Neuronal stem cell (in vitro differentiated cells): Measurements from ENCODE around the gene GPR156.
A peak's percentile ranks its signal among the peaks of the same experiment; 100 is the strongest.

Experiments
- DNase-seq: peaks from one replicate; pipeline ENCODE4 v3.0.0-alpha.2; 2013; ENCODE audit warnings: low spot score
- H2AFZ ChIP-seq: one replicate; pipeline ENCODE4 v1.6.1; 2013; ENCODE audit warnings: mild to moderate bottlenecking, low read length, inconsistent platforms
- H2AK5ac ChIP-seq: 2 replicates; pipeline ENCODE4 v1.6.1; 2013; ENCODE audit warnings: low read depth, mild to moderate bottlenecking, inconsistent platforms, low read length, moderate library complexity, mixed read lengths
- H2BK120ac ChIP-seq: 2 replicates; pipeline ENCODE4 v1.6.1; 2013; ENCODE audit warnings: low read depth, mild to moderate bottlenecking, inconsistent platforms, low read length, moderate library complexity, mixed read lengths
- H2BK12ac ChIP-seq: one replicate; pipeline ENCODE4 v1.6.1; 2013; ENCODE audit warnings: low read length, inconsistent platforms
- H2BK15ac ChIP-seq: 2 replicates; pipeline ENCODE4 v1.6.1; 2013; ENCODE audit warnings: mild to moderate bottlenecking, low read length, inconsistent platforms, mixed read lengths
- H2BK5ac ChIP-seq: one replicate; pipeline ENCODE4 v1.6.1; 2013; ENCODE audit warnings: inconsistent platforms, mild to moderate bottlenecking, low read length, moderate library complexity
- H3K14ac ChIP-seq: one replicate; pipeline ENCODE4 v1.6.1; 2013; ENCODE audit warnings: low read length, inconsistent platforms
- H3K18ac ChIP-seq: 2 replicates; pipeline ENCODE4 v1.6.1; 2013; ENCODE audit warnings: low read length, inconsistent platforms
- H3K23ac ChIP-seq: 2 replicates; pipeline ENCODE4 v1.6.1; 2013; ENCODE audit warnings: low read depth, mild to moderate bottlenecking, mixed read lengths, low read length, inconsistent platforms; ENCODE audit not compliant: poor library complexity
- H3K27ac ChIP-seq: replicated peaks from 3 replicates; pipeline ENCODE4 v1.5.1; 2013; ENCODE audit warnings: low read length, inconsistent platforms
- H3K27me3 ChIP-seq, 3 experiments: 2 replicates each; pipeline ENCODE4 v1.6.1; 2013; ENCODE audit warnings: low read length in 3 of 3, mild to moderate bottlenecking in 2 of 3, inconsistent platforms in 1 of 3, low read depth in 1 of 3, mixed read lengths in 1 of 3, moderate library complexity in 1 of 3; ENCODE audit not compliant: control insufficient read depth in 3 of 3, insufficient read depth in 3 of 3
- H3K36me3 ChIP-seq, 2 donors: replicated peaks in 1 of 2; 2 replicates each; pipeline ENCODE4 v1.6.1; 2013; ENCODE audit warnings: low read length in 2 of 2; ENCODE audit not compliant: control insufficient read depth in 2 of 2, insufficient read depth in 2 of 2
- H3K4ac ChIP-seq: 2 replicates; pipeline ENCODE4 v1.6.1; 2013; ENCODE audit warnings: inconsistent platforms, mild to moderate bottlenecking, low read length, moderate library complexity
- H3K4me1 ChIP-seq, 2 donors: 1 replicate in 1 of 2; 2 replicates in 1 of 2; pipeline ENCODE4 v1.6.1; 2013; ENCODE audit warnings: low read length in 2 of 2, low read depth in 1 of 2; ENCODE audit not compliant: control insufficient read depth in 2 of 2, insufficient read depth in 1 of 2
- H3K4me2 ChIP-seq: one replicate; pipeline ENCODE4 v1.6.1; 2013; ENCODE audit warnings: mild to moderate bottlenecking, low read length, inconsistent platforms; ENCODE audit not compliant: insufficient read depth, poor library complexity, severe bottlenecking
- H3K4me3 ChIP-seq, 2 donors: 2 replicates each; pipeline ENCODE4 v1.5.1; 2013; ENCODE audit warnings: low read length in 2 of 2, mild to moderate bottlenecking in 2 of 2, inconsistent platforms in 1 of 2, moderate library complexity in 1 of 2
- H3K79me1 ChIP-seq: one replicate; pipeline ENCODE4 v1.6.1; 2013; ENCODE audit warnings: low read depth, mild to moderate bottlenecking, inconsistent platforms, low read length, moderate library complexity
- H3K9ac ChIP-seq: one replicate; pipeline ENCODE4 v1.6.1; 2013; ENCODE audit warnings: mild to moderate bottlenecking, low read depth, low read length, inconsistent platforms; ENCODE audit not compliant: poor library complexity
- H3K9me3 ChIP-seq, 2 donors: replicated peaks in 1 of 2; 2 replicates each; pipeline versions ENCODE3 to v1.6.1; 2013; ENCODE audit warnings: low read length in 2 of 2, mild to moderate bottlenecking in 2 of 2, inconsistent platforms in 1 of 2, low read depth in 1 of 2, mixed read lengths in 1 of 2, moderate library complexity in 1 of 2; ENCODE audit not compliant: control insufficient read depth in 2 of 2, insufficient read depth in 1 of 2
- H4K8ac ChIP-seq: one replicate; pipeline ENCODE4 v1.6.1; 2013; ENCODE audit warnings: low read depth, mild to moderate bottlenecking, inconsistent platforms, low read length, moderate library complexity
- H4K91ac ChIP-seq: one replicate; pipeline ENCODE4 v1.6.1; 2013; ENCODE audit warnings: low read length, low read depth, mild to moderate bottlenecking, inconsistent platforms; ENCODE audit not compliant: poor library complexity
- WGBS, 2 donors: extraction: QIAGEN DNeasy Blood & Tissue Kit; methylation state at CpG; one replicate each; pipeline ENCODE4 v1.1.7; 2013; ENCODE audit warnings: missing lambda C conversion rate in 2 of 2, mixed read lengths in 1 of 2; ENCODE audit not compliant: insufficient read length in 2 of 2, insufficient replicate concordance in 1 of 2; ENCODE audit errors: extremely low coverage in 2 of 2; 5-methylcytosine and 5-hydroxymethylcytosine counted together

The GPR156 gene

DNA sequence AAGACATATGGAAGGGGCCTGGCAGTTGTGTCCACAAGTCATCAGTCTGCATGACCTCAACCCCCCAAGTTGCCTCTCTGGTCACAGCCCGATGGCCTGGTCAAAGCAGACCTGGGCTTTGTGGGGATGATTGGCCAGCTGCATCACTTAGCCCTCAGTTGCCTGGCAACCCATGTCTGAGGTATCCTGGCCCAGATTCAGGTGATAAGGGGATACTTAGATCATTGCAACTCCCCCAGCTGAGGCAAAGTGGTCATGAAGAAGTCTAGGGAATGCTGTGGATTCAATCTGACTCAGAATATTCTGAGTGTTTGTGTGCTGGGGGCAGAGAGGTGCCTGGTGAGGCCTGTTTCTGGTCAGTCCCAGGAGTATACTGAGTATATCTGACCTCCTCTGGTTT is 5.0 kb downstream of the GPR156 start:
- no peak overlapping the region for H4K91ac ChIP-seq
- H3K4me2 ChIP-seq = no peak overlapping the region
- H2BK120ac ChIP-seq = no peak overlapping the region
- no peak overlapping the region for H3K4ac ChIP-seq
- no peak overlapping the region for H3K18ac ChIP-seq
- no peak overlapping the region for H4K8ac ChIP-seq
- H2BK15ac ChIP-seq = no peak overlapping the region
- H3K9me3 ChIP-seq = no peaks in the 10 kb centered on the region
- H2AFZ ChIP-seq = no peak overlapping the region
- no peak overlapping the region for H2AK5ac ChIP-seq
- H3K14ac ChIP-seq = no peak overlapping the region
- no peak overlapping the region for H2BK5ac ChIP-seq
- no peak for DNase-seq
- H3K9ac ChIP-seq = no peak overlapping the region
- no peak overlapping the region for H3K23ac ChIP-seq
- peaks cover 0 to 18% (median 7%) of the 10 kb centered on the region in 3 experiments for H3K27me3 ChIP-seq
- H2BK12ac ChIP-seq = no peak overlapping the region
- H3K27ac ChIP-seq = no peak overlapping the region
- H3K4me1 ChIP-seq = peaks cover 0 to 2% of the 10 kb centered on the region in 2 donors
- no peak overlapping the region for H3K4me3 ChIP-seq
- H3K36me3 ChIP-seq = no peaks in the 10 kb centered on the region
- H3K79me1 ChIP-seq = no peaks in the 10 kb centered on the region
- no CpG with 5 or more reads among the region's 1 CpG for WGBS, 2 donors

DNA sequence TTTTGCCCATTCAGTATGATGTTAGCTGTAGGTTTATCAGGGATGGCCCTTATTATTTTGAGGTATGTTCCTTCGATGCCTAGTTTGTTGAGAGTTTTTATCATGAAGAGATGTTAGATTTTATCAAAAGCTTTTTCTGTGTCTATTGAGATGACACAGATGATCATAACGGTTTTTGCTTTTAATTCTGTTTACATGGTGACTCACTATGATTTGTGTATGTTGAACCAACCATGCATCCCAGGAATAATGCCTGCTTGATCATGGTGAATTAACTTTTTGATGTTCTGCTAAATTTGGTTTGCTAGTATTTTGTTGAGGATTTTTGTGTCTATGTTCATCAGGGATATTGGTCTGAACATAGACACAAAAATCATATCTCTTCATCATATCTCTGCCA is 8.3 kb downstream of the GPR156 start:
- DNase-seq = no peak
- H2BK5ac ChIP-seq = no peak overlapping the region
- no peak overlapping the region for H3K18ac ChIP-seq
- no peaks in the 10 kb centered on the region for H3K9me3 ChIP-seq
- no peak overlapping the region for H2AFZ ChIP-seq
- H3K27me3 ChIP-seq = no peaks in the 10 kb centered on the region
- H2BK120ac ChIP-seq = no peak overlapping the region
- H3K14ac ChIP-seq = no peak overlapping the region
- no peak overlapping the region for H3K23ac ChIP-seq
- no peak overlapping the region for H2BK15ac ChIP-seq
- H3K4ac ChIP-seq = no peak overlapping the region
- no peak overlapping the region for H3K27ac ChIP-seq
- H4K91ac ChIP-seq = no peak overlapping the region
- WGBS, 2 donors = no CpG with 5 or more reads among the region's 2 CpGs
- H3K9ac ChIP-seq = no peak overlapping the region
- H3K4me2 ChIP-seq = no peak overlapping the region
- no peaks in the 10 kb centered on the region for H3K36me3 ChIP-seq
- no peaks in the 10 kb centered on the region for H3K79me1 ChIP-seq
- no peak overlapping the region for H3K4me3 ChIP-seq
- no peak overlapping the region for H2AK5ac ChIP-seq
- no peak overlapping the region for H2BK12ac ChIP-seq
- no peak overlapping the region for H4K8ac ChIP-seq
- peaks cover 0 to 2% of the 10 kb centered on the region in 2 donors for H3K4me1 ChIP-seq

DNA sequence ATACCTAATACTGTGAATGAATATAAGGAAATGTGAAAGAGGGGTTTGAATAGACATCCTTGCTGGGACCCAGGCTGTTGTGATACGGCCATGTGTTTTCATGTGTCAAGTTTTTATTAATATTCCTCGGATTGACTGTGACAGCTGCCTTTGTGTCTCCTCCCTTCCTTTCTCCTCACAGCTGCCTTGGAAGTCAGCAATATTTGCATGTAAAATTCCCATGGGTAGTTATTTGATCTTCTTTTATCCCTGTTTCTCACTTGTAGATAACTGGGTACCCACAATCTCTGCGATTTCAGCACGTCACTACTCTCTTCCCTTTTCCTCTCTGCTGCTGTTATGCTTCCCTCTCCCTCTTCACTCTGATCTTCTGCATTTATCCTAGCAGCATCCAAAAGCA is 9.4 kb downstream of the GPR156 start:
- no CpG with 5 or more reads among the region's 4 CpGs for WGBS, 2 donors
- no peak for DNase-seq
- no peak overlapping the region for H2BK15ac ChIP-seq
- H3K14ac ChIP-seq = no peak overlapping the region
- H3K79me1 ChIP-seq = no peaks in the 10 kb centered on the region
- H3K18ac ChIP-seq = no peak overlapping the region
- no peak overlapping the region for H2BK120ac ChIP-seq
- H3K36me3 ChIP-seq = no peaks in the 10 kb centered on the region
- H2AK5ac ChIP-seq = no peak overlapping the region
- H4K91ac ChIP-seq = no peak overlapping the region
- no peak overlapping the region for H3K4ac ChIP-seq
- peak overlapping the region; percentile 2 for H2AFZ ChIP-seq
- no peak overlapping the region for H3K4me3 ChIP-seq
- H3K4me2 ChIP-seq = no peak overlapping the region
- H3K9ac ChIP-seq = no peak overlapping the region
- H3K27me3 ChIP-seq = no peaks in the 10 kb centered on the region
- H3K4me1 ChIP-seq = no peaks in the 10 kb centered on the region
- no peak overlapping the region for H2BK5ac ChIP-seq
- no peak overlapping the region for H2BK12ac ChIP-seq
- H3K27ac ChIP-seq = no peak overlapping the region
- H3K9me3 ChIP-seq = no peaks in the 10 kb centered on the region
- H4K8ac ChIP-seq = no peak overlapping the region
- no peak overlapping the region for H3K23ac ChIP-seq

DNA sequence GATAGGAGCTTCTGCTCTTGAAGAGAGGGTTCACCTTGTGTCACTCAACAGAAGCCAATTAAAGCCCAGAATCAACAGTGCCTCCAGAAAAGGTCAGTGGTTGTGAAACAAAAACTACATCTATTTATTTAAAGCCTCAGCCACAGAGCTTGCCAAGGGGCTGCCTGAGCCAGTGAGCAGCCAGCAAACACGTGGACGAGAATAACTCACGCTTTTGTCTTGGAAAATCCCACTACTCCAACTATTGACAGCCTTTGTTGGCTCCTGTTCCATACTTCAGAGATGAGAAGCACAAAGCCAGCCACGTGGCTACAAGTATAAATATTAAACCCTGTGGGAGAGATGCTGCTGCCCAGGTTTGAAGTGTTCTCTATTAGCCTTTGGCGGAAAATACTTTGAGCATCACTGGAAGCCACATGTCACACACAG is 10.3 kb downstream of the GPR156 start:
- DNase-seq = no peak
- Histone ChIP-seq H3K9ac (no peak overlapping the region), H3K27ac (no peak overlapping the region), H3K4ac (no peak overlapping the region), H3K27me3 (no peaks in the 10 kb centered on the region), H4K8ac (no peak overlapping the region), H2AK5ac (no peak overlapping the region), H3K4me2 (no peak overlapping the region), H2BK12ac (no peak overlapping the region), H2BK120ac (no peak overlapping the region), H3K79me1 (no peaks in the 10 kb centered on the region), H3K36me3 (no peaks in the 10 kb centered on the region), H3K9me3 (no peaks in the 10 kb centered on the region), H3K4me3 (no peak overlapping the region), H3K23ac (no peak overlapping the region), H4K91ac (no peak overlapping the region), H2AFZ (no peak overlapping the region), H3K14ac (no peak overlapping the region), H2BK5ac (no peak overlapping the region), H3K4me1 (no peaks in the 10 kb centered on the region), H2BK15ac (no peak overlapping the region), H3K18ac (no peak overlapping the region)
- WGBS, 2 donors = no CpG with 5 or more reads among the region's 5 CpGs
